ENCODE measurements around the gene NXF2B. TPM values are rescaled to one million over a fixed set of nuclear protein-coding genes. Genes with fewer than 3 reads are reported as not detected.
"Not testable (repeated sequence)": the region's sequence is repeated elsewhere in the genome, so short reads cannot be mapped to it uniquely, and the experiment has no call there.

The NXF2B gene
- polyA plus RNA-seq, 3 donors: not detected

- H4K20me1 ChIP-seq (ENCODE audit: insufficient read depth, low read length); intact Hi-C loops (cut with micrococcal nuclease); H3K9me3 Mint-ChIP-seq; H3K27me3 Mint-ChIP-seq (ENCODE audit: low read depth in 3 of 3); H3K9me3 ChIP-seq (replicated peaks in 1 of 2; ENCODE audit: control insufficient read depth in 1 of 2, insufficient read depth in 1 of 2, low read length in 2 of 2); DNase-seq; H3K27ac Mint-ChIP-seq; H3K36me3 ChIP-seq (replicated peaks in 1 of 2; ENCODE audit: control insufficient read depth in 1 of 2, insufficient read depth in 2 of 2, low read length in 2 of 2); H3K4me1 ChIP-seq (ENCODE audit: control insufficient read depth in 1 of 2, insufficient read depth in 2 of 2, low read length in 2 of 2); H3K36me3 Mint-ChIP-seq; H3K4me3 Mint-ChIP-seq; H3K4me1 Mint-ChIP-seq; H3K9ac ChIP-seq (ENCODE audit: insufficient read depth, low read length, poor library complexity, severe bottlenecking); H3K4me3 ChIP-seq (replicated peaks in 1 of 3; ENCODE audit: low read depth in 2 of 3, low read length in 3 of 3); H3K27ac ChIP-seq (ENCODE audit: low read depth in 1 of 2, low read length in 2 of 2); H3K4me2 ChIP-seq (replicated peaks; ENCODE audit: extremely low read depth, low read length, poor library complexity, severe bottlenecking); H3K27me3 ChIP-seq (ENCODE audit: control insufficient read depth in 2 of 2, insufficient read depth in 2 of 2, low read length in 2 of 2); H2AFZ ChIP-seq (ENCODE audit: insufficient read depth, low read depth, low read length, poor library complexity, severe bottlenecking); H3K79me2 ChIP-seq (ENCODE audit: insufficient read depth, low read length): not testable (repeated sequence)
- WGBS (ENCODE audit: insufficient coverage): no CpG with 5 or more reads among the region's 4 CpGs
Observed at GRCh38 chrX:102458615-102459014, 18.8 kb upstream of the NXF2B start.

- not testable (repeated sequence) for H3K4me1 Mint-ChIP-seq; H3K36me3 Mint-ChIP-seq; H3K27me3 Mint-ChIP-seq (ENCODE audit: low read depth in 3 of 3)
Observed at GRCh38 chrX:102414493-102414892, 25.3 kb downstream of the NXF2B start.

GRCh38 chrX:102345916-102346315, 93.9 kb downstream of the NXF2B start:
- no peak overlapping the region for H3K4me2 ChIP-seq (replicated peaks; ENCODE audit: extremely low read depth, low read length, poor library complexity, severe bottlenecking)
- H3K79me2 ChIP-seq (ENCODE audit: insufficient read depth, low read length): no peaks in the 10 kb centered on the region
- no peaks in the 10 kb centered on the region for H3K9me3 ChIP-seq (replicated peaks in 1 of 2; ENCODE audit: control insufficient read depth in 1 of 2, insufficient read depth in 1 of 2, low read length in 2 of 2)
- no peak overlapping the region for H3K27ac ChIP-seq (ENCODE audit: low read depth in 1 of 2, low read length in 2 of 2)
- peaks cover 0 to 2% (median 0%) of the 10 kb centered on the region in 7 donors for H3K9me3 Mint-ChIP-seq
- peak; percentile 17 to 24 (median 23) for DNase-seq
- H3K4me1 ChIP-seq (ENCODE audit: control insufficient read depth in 1 of 2, insufficient read depth in 2 of 2, low read length in 2 of 2): no peaks in the 10 kb centered on the region
- TF ChIP-seq CTCF (IDR thresholded peaks at IDR 0.05): peak; percentile 74
- H4K20me1 ChIP-seq (ENCODE audit: insufficient read depth, low read length): no peaks in the 10 kb centered on the region
- WGBS (ENCODE audit: insufficient coverage): no CpG with 5 or more reads among the region's 3 CpGs
- peaks cover 2% of the 10 kb centered on the region in 3 donors for H3K27me3 Mint-ChIP-seq (ENCODE audit: low read depth in 3 of 3)
- H3K27ac Mint-ChIP-seq: no peak overlapping the region
- H3K36me3 ChIP-seq (replicated peaks in 1 of 2; ENCODE audit: control insufficient read depth in 1 of 2, insufficient read depth in 2 of 2, low read length in 2 of 2): no peaks in the 10 kb centered on the region
- no peak overlapping the region for H2AFZ ChIP-seq (ENCODE audit: insufficient read depth, low read depth, low read length, poor library complexity, severe bottlenecking)
- no peaks in the 10 kb centered on the region for H3K4me1 Mint-ChIP-seq
- H3K36me3 Mint-ChIP-seq: no peaks in the 10 kb centered on the region
- H3K4me3 Mint-ChIP-seq: no peak overlapping the region
- peaks cover 0 to 2% of the 10 kb centered on the region in 2 donors for H3K27me3 ChIP-seq (ENCODE audit: control insufficient read depth in 2 of 2, insufficient read depth in 2 of 2, low read length in 2 of 2)
- no peak overlapping the region for H3K9ac ChIP-seq (ENCODE audit: insufficient read depth, low read length, poor library complexity, severe bottlenecking)
- intact Hi-C loops (cut with micrococcal nuclease): no loop called here
- no peak overlapping the region for H3K4me3 ChIP-seq (replicated peaks in 1 of 3; ENCODE audit: low read depth in 2 of 3, low read length in 3 of 3)

More at GRCh38 chrX:102414493-102414892, 25.3 kb downstream of the NXF2B start:
- H3K79me2 ChIP-seq (ENCODE audit: insufficient read depth, low read length); H3K27ac Mint-ChIP-seq; DNase-seq; H3K4me3 Mint-ChIP-seq; H3K36me3 ChIP-seq (replicated peaks in 1 of 2; ENCODE audit: control insufficient read depth in 1 of 2, insufficient read depth in 2 of 2, low read length in 2 of 2); H2AFZ ChIP-seq (ENCODE audit: insufficient read depth, low read depth, low read length, poor library complexity, severe bottlenecking); H3K4me2 ChIP-seq (replicated peaks; ENCODE audit: extremely low read depth, low read length, poor library complexity, severe bottlenecking); H3K4me1 ChIP-seq (ENCODE audit: control insufficient read depth in 1 of 2, insufficient read depth in 2 of 2, low read length in 2 of 2); H3K4me3 ChIP-seq (replicated peaks in 1 of 3; ENCODE audit: low read depth in 2 of 3, low read length in 3 of 3); H3K27me3 ChIP-seq (ENCODE audit: control insufficient read depth in 2 of 2, insufficient read depth in 2 of 2, low read length in 2 of 2); intact Hi-C loops (cut with micrococcal nuclease); H3K9me3 ChIP-seq (replicated peaks in 1 of 2; ENCODE audit: control insufficient read depth in 1 of 2, insufficient read depth in 1 of 2, low read length in 2 of 2); H3K9ac ChIP-seq (ENCODE audit: insufficient read depth, low read length, poor library complexity, severe bottlenecking); H4K20me1 ChIP-seq (ENCODE audit: insufficient read depth, low read length); H3K27ac ChIP-seq (ENCODE audit: low read depth in 1 of 2, low read length in 2 of 2); H3K9me3 Mint-ChIP-seq: not testable (repeated sequence)
- no CpG with 5 or more reads among the region's 4 CpGs for WGBS (ENCODE audit: insufficient coverage)

All from CD14-positive monocyte (primary cell).